Fibroblast of skin of left quadriceps (primary cell): ENCODE results near the gene MREG.
"Not testable (repeated sequence)": the region's sequence is repeated elsewhere in the genome, so short reads cannot be mapped to it uniquely, and the experiment has no call there.

Experiments used
- DNase-seq, 2 experiments: peaks; one replicate each; pipeline ENCODE4 v3.0.0-alpha.2; 2013; ENCODE audit warnings: low read depth in 2 of 2

Gene MREG

DNA sequence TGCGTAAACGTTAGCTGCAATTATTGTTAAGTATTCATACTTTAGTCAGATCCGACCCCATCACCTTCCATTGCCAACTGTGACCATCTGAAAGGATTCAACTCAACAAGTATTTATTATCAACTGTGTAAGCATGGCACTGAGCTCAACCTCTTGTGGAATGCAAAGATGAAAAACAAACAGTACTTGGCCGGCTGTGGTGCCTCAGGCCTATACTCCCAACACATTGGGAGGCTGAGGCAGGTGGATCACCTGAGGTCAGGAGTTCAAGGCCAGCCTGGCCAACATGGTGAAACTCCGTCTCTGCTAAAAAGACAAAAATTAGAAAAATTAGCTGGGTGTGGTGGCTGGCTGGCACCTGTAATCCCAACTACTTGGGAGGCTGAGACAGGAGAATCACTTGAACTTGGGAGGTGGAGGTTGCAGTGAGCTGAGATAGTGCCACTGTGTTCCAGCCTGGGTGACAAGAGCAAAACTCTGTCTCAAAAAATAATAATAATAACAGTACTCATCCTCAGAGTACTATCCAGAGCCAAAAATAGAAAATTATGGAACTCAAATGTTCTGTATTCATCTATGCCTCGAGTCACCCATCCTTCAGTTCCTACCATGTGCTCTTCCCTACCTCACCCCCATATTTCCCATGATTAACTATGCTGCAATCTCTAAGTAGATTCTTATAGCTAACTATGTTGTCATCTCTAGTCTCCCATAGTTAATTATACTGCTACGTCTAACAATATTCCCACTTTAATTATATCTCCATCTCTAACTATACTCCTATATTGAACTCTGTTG lies 8.6 kb upstream of the MREG start:
- no peak for DNase-seq

DNA sequence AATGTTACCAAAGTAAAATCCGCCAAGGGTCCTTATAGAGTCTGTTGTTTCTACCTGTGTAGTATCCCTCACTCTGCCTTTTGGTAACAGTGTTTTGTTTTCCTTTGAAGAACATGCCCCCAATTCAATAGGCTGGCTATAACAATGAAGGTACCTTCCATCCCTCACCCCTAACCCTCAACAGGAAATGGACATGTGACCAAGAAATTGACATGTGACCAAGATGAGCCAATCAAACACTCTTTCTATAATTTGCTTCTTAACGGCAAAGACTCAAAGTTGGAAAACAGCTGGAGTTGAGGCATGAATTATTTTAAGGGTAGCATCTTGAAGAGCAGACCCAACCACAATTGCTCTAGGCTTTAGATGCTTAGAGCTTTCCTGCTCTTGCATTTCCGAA lies 5.4 kb upstream of the MREG start:
- DNase-seq: no peak

DNA sequence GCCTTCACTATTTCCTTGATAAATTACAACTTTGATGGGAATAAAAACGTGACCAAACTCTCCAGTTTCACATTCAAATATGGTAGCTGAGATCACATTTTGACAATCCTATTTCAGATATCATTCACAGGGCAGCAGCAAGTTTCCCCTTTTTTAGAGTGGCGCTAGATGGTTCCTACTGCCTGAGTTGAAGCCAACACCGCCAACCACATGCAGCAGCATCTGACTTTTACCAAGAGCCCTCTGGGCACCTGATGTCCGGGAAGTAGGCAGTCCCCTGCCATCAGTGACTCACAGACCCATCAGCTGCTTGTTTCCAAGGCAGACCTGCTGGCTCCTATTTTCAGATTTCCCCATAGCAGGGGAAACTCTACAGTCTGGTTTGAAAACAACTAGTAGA lies 4.0 kb upstream of the MREG start:
- no peak for DNase-seq

DNA sequence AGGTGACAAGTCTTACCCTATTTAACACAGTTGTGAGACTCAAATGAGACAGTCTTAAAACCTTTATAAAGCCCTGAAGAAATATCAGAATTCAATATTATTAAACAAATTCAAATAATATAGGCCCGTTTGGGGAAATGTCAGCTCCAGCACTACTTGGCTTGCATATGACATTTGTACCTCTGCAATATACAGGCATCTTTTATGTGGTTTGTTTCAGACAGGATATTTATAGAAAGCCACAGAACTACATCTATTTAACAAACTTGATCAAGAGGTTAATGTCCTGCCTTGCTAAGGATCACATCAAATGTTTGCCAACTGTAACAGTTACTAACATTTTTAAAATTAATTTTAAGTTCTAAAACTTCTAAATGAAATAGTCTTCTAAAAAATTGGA lies 3.2 kb upstream of the MREG start:
- no peak for DNase-seq

DNA sequence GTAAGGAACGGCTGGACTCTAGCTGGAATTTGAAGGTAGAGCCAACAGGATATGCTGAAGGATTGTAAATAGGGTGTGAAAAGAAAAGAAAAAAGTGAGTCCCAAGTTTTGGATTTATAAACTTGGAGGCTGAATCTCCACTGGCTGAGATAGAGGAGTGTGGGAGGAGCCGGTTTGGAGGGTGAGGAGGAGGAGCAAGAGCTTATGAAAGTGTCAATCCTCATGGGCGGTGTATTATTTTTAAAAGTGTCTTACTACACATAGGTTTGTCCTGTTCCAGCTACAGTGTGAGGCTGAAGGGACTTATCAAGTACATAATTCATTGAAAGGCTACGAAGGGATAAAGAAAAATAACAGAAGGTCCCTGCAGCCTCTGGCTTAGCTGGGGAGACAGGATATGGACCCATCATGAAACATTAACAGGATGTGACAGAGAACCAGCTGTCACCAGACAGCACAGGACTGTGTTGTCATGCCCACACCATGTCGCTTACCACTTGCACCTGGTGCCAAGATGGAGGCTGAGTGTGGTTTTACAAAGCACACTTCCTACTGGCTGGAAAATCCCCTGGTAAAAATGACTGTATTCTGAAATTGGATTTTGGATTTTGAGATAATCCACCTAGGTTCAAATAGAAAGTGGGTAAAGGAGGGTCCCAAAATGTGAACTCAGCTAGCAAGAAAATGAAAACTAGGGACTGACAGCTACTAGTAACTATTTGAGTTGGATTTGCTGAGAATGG lies 2.5 kb upstream of the MREG start:
- DNase-seq: no peak

DNA sequence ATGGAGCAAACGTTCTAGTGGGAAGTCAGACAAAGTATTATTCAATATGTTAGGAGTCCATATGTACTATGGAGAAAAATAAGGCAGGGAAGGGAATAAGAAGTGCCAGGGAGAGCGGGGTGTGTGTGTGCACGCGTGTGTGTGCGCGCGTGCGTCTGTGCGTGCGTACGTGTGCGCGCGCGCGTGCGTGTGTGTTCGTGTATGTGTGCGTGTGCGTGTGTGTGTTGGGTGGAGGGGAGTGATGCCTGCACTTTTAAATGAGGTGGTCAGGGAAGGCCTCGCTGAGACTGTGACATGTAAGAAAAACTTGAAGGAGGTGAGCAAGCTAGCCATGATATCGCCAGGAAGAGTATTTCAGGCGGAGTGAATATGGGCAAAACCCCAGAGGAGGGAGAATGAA lies 1.6 kb upstream of the MREG start:
- DNase-seq: no peak

DNA sequence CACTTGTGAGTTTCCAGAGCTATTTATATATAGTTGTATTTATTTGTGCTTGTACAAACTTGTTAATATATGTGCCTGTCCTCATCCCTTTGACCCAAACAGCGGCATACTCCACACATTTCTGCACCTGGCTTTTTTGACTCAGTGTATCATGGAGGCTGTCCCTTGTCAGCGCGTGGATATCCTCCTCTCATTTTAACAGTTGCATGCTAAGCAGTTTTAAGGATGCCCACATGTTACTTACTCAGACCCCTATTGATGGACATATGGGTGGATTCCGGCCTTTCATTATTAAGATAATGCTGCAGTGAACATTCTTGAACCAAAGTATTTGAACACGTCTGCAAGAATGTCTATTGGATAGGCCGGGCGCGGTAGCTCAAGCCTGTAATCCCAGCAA lies 655 bp upstream of the MREG start:
- no peak for DNase-seq

DNA sequence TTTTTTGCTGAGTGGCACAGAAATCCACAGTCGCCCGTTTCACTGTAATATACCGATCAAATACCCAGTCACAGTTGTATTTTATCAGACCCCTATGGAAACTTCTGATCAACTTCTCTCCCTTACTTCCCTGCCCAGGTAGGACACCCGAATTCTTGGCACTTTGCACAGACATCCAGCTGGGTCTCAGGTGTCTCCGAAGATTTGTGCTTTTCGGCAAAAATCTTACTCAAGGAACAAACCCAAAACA lies 596 bp downstream of the MREG start:
- no peak for DNase-seq

DNA sequence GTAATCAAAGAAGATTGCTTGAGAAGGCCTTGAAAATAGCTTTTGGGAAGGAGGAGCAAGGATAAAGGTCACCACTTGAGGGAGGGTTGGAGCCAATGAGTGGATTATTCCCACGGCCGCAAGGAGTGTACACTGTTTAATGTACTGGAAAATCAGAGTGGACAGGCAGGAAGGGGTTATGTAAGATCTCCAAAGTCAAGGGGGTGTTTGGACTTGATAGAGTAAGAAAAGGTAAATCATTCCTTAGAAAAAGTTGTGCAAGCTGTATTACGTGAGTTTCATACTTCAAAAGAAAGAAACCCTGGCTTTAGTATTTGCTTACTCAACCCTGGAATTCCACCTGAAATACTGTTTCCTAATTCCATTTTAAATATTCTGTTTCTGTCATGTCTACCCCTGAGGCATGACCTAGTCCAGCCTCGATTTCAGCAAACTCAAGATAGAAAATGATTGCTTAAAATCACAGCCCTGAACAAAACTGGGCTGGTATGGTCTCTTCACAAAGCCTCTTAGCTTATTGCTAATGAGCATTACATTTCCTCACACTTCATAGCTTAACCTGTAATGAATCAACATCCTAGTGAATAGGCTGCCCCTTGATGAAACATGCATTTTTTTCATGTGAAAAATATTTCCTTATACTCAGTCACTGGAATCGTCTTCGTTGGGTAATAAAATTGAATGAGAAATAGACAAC lies 1.1 kb downstream of the MREG start:
- DNase-seq: no peak

DNA sequence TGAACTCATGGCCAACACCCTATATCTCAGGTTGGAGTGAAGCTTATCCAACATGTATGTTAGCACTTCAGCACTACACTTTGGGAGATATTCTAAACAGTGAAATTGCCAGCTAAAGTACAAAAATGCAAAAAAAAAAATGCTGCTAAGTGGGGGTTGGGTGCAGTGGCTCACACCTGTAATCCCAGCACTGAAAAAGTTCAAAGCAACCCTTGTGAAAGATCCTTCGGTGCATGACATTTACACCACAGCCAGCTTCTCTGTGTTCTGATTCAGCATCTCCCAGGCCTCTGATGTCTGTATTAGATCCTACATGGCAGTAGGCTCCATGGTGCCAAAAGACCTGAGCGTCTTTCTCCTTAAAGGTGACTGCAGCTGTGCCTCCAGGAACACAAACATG lies 4.1 kb downstream of the MREG start:
- DNase-seq: not testable (repeated sequence)

DNA sequence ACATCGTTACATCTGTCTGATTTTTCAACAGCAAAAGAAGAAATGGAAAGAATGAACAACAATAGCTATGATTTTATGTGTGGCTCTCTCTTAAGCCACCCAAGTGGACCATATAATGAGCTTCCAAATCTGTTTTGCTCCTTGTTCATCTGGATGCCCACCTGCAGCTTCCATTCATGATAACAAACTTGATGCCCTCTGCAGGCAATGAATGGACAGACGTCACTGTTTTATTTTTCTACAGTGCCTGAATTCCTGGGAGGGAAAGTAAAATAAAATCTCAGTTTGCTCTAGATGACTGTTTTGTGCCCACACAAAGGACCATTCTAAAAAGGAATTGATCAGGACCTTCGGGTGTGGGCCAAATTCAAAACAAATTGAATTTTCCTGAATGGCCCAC lies 5.0 kb downstream of the MREG start:
- DNase-seq: no peak

DNA sequence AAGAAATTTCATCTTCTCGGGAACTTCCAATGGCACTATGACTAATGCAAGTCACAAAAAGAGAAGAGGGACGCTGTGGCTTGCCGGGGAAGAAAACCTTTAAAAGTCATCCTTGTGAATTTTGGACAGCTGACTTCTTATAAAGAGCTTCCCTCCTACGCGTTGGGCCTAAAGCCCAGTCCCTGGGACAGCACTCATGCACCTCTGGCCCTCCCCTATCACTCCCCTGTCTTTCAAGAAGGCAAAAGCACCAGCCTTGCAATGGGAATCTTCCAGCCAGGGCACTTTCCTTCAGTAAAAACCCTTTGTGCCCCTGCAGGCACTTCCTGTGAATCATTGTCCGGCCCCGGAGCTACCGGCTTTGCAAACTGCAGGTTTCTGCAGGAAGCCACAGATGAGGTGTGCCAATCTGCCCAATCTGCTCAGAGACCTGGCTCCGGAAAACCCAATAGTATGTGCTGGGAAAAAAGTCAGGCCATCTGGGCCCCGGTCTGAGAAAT lies 7.1 kb downstream of the MREG start:
- DNase-seq: no peak

DNA sequence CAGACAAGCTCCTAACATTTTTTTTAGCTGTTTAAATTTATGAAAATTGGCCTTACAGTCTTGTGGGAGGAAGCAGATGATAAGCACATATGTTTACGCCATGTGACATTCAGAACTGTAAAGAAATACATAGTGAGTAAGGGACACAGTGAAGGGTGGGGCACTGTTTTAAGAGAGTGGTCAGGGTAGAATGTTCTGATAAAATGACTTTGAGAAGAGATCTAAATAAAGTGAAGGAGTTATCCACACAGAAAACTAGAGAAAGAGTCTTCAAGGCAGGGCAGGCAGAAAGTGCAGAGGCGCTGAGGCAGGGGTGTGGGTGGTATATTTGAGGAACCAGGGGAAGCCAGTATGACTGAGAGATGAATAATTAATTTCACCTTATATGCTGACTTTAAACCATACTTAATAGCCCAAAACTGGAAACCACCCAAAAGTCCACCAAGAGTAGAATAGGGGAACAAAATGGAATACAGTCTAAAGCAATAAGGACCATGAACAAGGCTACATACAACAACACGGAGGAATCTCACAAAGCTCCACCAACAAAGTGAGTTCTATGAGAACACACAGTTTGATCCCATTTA lies 8.6 kb downstream of the MREG start:
- DNase-seq: no peak

DNA sequence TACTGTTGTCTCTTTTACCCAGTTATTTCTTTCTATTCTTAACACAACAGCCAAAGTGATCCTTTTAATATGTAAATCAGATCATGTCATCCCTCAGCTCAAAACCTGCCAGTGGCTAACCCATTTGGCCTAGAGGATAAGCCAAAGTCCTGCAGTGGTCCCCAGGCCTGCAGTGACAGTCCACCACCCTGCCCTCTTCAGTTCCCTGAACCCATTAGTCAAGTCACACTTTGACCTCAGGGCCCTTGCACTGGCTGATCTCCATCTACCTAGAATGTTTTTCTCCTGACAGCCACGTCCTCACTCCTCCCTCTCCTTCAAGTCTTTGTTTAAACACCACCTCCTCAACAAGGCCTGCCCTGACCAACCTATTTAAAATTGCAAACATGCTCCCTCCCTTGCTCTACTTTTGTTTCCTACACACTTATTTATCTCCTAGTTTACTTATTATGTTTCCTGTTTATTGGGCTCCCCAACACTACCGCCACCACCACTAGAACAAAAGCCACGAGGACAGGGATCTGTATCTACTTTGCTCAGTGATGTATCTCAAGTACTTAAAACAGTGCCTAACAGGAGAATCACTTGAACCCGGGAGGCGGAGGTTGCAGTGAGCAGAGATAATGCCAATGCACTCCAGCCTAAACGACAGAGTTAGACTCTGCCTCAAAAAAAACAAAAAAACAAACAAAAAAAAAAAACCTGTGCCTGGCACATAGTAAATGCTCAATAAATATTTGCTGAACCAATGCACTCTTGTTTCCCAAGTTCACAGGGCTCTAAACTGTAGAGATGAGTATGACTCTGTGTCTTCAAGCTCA lies 9.3 kb downstream of the MREG start:
- DNase-seq: no peak

DNA sequence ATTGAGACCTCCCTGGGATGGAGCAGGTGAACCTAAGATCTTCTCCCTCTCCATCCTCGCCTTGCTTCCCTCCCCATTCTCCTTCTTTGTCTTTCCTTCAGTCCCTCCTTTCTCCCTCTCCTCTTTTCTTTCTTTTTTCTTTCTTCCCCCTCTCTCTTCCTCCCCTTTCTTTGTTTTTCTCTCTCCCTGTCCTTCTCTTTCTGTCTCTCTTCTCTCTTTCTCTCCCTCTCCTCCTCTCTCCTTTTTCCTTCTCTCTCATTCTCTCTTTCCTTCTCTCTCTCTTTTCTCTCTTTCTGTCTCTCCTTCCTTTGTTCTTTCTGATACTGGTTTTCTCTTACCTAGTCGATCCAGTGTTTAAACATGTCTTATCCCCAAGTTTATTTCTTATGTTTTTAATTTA lies 10.7 kb downstream of the MREG start:
- DNase-seq: no peak

DNA sequence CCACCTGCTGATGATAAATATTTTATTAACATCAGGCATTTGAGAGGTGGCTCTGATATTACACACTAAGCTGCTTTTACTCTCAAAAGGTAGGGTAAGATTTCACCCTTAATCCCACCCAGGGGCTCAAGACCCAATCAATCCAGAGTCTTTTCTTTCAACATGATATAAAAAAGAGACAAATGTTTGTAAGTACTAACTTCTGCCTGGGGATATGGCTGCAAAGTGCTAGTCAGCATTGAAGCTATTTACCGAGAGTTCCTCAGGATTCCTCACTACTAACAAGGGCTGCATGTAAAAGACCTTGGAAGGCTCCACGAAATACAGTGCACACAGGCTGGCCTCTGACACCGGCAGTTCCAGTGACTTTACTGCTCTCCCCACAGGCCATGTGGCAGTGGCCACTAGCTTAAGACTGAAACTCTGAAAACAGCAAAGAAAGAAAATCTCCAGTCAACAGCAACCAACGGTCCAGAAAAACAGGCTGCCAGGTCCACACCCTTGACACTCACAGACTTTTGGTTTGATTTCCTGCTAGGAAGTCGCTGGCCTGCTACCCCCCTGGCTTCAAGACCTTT lies 11.2 kb downstream of the MREG start:
- DNase-seq: no peak

DNA sequence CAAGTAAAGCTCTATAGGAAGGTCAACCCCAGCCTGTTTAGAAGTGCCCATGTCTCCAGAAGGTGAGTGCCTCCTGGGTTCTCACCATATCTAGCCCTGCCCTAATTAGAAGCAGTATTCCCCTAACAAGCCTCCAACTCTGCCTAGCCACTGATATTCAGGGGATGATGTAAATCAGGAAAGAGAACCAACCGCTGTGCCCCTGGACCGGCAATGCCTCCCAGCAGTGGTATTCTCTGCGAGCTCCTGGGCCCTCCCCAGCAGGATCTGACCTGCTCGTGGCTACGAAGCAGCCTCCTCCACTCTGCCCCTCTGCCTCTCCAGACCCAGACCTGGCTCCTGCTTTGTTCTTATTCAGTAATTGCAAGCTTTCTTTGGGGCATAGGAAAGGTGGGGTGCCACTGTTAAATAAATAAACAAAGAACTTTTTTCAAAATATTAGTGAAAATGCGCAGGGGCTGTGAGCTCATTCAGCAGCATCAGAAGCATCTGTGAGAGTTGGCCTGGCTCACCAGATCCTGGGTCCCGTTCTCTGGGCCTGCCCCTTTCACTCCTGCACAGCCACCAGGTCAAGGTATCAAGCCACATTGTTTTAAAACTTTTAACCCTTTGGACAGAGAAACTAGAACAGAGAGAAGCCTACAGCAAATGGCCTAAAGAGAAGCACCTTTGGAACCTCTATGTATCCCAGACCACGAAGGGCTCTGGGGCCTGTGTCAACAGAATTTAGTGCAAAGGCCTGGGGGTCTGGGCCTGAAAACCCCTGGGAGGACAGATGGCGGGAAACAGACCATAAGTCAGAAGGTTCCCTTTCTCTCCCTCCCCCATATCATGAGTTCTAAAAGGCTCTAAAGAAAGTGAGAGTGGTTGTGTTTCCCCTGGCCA lies 11.9 kb downstream of the MREG start:
- DNase-seq: no peak

DNA sequence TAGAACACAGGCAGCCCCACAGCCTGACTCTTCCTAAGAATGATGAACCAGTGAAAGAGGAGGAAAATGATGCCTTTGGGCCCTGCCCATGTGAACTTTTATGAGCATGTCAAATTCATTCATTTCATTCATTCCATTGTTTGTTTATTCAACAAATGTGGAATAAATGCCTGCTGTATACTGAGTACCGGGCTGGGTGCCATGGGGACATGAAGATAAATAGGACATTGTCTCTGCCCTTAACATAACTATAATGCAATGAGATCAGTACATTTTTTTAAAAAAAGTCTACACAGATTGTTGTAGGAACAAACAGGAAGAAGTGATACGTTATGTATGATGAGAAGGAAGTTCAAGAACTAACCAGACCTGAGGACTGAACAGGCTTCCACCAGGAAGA lies 14.7 kb downstream of the MREG start:
- no peak for DNase-seq

DNA sequence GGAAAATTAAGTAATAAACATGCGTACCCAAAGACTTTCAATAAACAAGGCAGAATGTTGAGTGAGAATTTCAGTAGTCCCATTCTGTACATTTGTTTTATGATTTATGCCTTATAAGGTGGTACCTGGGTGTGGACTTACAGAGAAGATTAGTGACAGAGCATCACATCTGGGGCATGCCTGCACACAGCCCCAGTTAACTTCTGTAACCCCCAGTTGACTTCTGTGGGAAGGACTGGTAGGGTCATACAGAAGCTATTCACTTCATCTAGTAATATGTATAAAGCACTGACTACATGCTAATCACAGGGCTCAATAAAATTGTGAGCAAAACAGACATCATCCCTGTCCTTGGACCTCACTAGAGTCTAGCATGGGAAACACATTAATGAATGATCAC lies 16.1 kb downstream of the MREG start:
- no peak for DNase-seq

DNA sequence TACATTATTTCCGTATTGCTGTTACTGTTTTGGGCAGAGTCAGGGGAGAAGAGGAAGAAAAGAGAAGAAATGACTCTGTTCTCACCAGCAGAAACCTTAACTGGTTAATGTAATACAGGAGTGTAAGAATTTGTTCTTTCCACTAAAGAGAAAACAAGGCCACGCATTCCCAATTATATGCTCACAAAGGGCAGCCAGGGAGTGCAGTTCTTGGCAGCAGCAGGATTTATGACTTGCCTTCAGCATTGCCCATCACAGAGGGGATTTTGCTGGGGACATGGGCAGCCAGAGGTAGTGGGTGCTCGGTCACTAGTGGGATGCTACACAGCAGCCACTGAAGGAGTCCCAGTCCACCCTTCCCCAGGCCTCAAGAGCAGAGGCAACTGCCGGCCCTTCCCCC lies 18.4 kb downstream of the MREG start:
- DNase-seq: no peak
